Cardiac fibroblast (primary cell): ENCODE results near the gene FNDC3A.
A peak's percentile ranks its signal among the peaks of the same experiment; 100 is the strongest.

Source experiments
- DNase-seq, 2 donors: peaks; one replicate each; pipeline versions ENCODE4 v3.0.0 to v3.0.0-alpha.2; 2010; ENCODE audit warnings: low read depth in 2 of 2
- H3K4me3 ChIP-seq, 2 donors: replicated peaks in 1 of 2; 1 replicate in 1 of 2; 2 replicates in 1 of 2; pipeline ENCODE4 v1.5.1; 2011; ENCODE audit warnings: low read depth in 2 of 2, low read length in 2 of 2, mild to moderate bottlenecking in 2 of 2, moderate library complexity in 1 of 2
- TF ChIP-seq, protein P1 (sequence below): IDR thresholded peaks from one replicate; pipeline ENCODE4 v1.5.1; 2011; ENCODE audit warnings: low read depth, mild to moderate bottlenecking, low read length, inconsistent platforms

FNDC3A gene

DNA sequence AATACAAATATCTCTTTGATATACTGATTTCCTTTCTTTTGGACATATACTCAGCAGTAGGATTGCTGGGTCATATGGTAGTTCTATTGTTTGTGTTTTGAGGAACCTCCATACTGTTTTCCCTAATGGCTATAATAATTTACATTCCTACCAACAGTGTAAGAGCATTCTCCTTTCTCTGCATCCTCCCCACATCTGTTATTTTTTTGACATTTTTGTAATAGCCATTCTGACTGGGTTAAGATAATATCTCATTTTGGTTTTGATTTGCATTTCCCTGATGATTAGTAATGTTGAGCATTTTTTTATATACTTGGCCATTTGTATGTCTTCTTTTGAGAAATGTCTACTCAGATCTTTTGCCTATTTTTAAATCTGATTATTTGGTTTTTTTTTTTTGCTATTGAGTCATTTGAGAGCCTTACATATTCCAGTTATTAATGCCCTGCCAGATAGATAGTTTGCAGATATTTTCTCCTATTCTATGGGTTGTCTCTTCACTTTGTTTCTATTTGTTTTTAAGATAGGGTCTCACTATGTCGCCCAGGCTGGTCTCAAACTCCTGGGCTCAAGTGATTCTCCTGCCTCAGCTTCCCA is 95.7 kb downstream of the FNDC3A start:
- TF ChIP-seq, protein P1, sequence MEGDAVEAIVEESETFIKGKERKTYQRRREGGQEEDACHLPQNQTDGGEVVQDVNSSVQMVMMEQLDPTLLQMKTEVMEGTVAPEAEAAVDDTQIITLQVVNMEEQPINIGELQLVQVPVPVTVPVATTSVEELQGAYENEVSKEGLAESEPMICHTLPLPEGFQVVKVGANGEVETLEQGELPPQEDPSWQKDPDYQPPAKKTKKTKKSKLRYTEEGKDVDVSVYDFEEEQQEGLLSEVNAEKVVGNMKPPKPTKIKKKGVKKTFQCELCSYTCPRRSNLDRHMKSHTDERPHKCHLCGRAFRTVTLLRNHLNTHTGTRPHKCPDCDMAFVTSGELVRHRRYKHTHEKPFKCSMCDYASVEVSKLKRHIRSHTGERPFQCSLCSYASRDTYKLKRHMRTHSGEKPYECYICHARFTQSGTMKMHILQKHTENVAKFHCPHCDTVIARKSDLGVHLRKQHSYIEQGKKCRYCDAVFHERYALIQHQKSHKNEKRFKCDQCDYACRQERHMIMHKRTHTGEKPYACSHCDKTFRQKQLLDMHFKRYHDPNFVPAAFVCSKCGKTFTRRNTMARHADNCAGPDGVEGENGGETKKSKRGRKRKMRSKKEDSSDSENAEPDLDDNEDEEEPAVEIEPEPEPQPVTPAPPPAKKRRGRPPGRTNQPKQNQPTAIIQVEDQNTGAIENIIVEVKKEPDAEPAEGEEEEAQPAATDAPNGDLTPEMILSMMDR: no peak
- peak in 1 of 2 donors; percentile 39 for DNase-seq

DNA sequence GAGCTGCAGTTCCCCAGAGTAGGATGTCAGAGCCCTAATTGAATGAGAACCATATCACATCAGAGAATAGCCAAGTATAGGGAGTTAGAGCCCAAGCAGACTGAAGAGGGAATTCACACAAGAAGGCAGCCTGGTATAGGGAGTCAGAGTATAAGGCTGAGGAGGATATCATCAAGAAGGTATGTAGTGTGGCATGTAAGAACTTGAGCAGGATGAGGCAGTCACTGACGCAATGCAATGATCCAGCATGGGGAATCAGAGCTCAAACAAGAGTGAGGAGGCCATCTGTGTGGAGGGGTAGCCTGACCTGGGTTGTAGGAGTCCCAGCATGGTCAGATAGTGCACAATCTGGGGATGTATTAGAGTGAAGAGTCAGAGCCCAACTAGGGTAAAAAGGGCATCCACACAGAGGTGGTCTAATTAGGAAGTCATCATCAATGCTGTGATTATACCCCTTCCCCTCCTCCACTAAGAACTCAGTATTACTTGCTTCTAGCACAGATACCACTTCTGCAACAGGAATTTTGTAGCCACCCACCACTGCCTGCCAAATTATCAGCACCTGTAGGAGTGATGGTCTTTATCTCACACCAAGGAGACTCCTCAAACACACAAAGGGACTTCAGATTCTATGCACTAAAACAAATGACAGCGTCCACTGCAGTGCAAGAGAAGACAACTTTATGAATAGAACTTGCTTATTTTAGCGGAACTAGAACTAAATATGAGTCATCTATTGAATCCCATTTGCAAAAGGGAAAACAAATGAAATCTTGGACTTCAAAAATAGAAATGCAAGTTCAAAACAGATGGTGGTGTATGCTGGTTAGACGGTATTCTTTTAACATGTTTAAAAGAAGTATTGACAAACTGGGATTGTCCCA is 107.2 kb downstream of the FNDC3A start:
- no peak overlapping the region for H3K4me3 ChIP-seq
- DNase-seq: peak; percentile 66 to 92
- TF ChIP-seq, protein P1: no peak

More for the DNA sequence above, 95.7 kb downstream of the FNDC3A start:
- H3K4me3 ChIP-seq: no peak overlapping the region

DNA sequence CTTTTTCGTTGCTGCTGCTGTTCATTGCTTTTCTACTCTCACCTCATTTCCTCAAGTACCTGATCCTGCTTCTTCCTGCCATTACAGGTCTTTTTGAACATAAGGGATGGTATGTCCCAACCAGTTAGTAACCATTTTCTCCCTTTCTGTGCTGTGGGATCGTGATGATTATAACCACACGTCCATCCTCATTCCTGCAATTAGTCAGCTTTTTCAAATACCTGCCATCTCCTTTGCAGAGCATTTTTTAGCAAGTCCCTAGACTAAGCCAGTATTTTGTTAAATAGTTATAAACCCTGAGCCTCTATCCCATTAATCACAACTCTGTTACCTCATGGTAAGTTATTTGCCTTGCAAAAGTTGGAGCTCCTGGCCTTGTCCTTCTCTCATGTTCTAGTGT is 109.2 kb downstream of the FNDC3A start:
- no peak for DNase-seq
- no peak overlapping the region for H3K4me3 ChIP-seq

DNA sequence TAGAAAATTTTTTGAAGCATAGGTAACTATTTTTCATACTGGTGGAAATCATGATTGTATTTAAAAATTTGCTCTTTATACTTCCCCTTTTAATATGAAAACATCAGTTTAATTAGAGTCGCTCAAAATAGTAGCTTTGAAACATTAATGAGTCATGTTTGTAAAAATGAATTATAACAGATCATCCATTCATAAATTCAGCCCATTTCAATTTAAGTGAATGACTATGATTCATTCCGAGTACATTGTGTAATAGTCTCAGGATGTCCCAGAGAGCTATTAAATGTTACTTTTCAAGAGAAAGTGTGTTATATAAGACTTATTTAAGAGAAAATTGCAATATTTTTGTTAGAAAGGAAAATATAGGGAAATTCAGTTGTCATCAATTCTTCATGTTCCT is 111.0 kb downstream of the FNDC3A start:
- H3K4me3 ChIP-seq: no peak overlapping the region
- DNase-seq: peak; percentile 62 to 86
- TF ChIP-seq, protein P1: no peak

More for the DNA sequence above, 109.2 kb downstream of the FNDC3A start:
- TF ChIP-seq, protein P1: no peak

DNA sequence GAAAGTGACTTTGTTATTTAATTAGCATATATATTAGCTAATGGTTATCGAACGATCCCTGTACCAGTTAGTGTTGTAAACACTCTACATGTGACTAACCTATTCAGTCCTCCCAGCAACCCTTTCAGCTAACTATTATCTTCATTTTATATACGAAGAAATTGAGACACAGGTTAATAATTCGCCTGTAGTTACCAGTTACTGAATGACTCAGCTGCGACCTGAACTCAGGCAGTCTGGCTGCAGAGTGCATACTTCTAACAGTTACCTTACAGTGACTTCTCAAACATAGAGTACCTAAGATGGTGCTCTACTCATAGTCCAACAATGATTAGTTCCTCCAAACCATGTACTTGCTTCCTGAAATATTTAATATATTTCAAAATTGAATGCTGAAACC is 117.7 kb downstream of the FNDC3A start:
- no peak overlapping the region for H3K4me3 ChIP-seq
- no peak for DNase-seq
- TF ChIP-seq, protein P1: no peak

DNA sequence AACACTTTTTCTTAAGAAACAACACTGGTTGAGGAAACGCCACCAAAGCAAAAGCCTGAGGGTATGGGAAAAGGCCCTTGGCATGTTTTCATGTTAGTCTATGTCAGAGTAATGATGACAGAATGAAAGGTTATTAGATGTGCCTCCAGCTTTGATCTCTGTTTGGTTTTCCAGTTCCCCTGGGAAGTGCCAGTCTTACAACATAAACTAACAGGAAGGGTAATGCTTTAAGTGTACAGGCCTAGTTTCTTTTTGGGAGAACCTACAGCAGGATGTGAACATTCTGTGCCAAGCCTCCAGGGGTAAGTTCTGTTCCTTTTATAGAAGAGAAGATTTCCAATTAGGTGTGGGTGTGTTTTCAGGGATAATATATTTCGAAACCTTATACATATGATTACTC is 121.7 kb downstream of the FNDC3A start:
- no peak overlapping the region for H3K4me3 ChIP-seq
- peak; percentile 90 to 93 for DNase-seq
- TF ChIP-seq, protein P1: no peak
